IPS-15b (cell line): ENCODE results near the gene GDNF.

ENCODE experiments used
- H3K27me3 ChIP-seq: one replicate; pipeline ENCODE4 v1.6.1; 2013; ENCODE audit warnings: low read length; ENCODE audit not compliant: control insufficient read depth, insufficient read depth
- H3K36me3 ChIP-seq: one replicate; pipeline ENCODE4 v1.6.1; 2013; ENCODE audit warnings: low read length; ENCODE audit not compliant: control insufficient read depth, insufficient read depth
- H3K4me1 ChIP-seq: one replicate; pipeline ENCODE4 v1.6.1; 2013; ENCODE audit warnings: mild to moderate bottlenecking, low read length; ENCODE audit not compliant: control insufficient read depth, insufficient read depth
- H3K4me3 ChIP-seq: one replicate; pipeline ENCODE4 v1.5.1; 2013; ENCODE audit warnings: low read depth, low read length
- H3K9ac ChIP-seq: one replicate; pipeline ENCODE4 v1.6.1; 2013; ENCODE audit warnings: low read depth, mild to moderate bottlenecking, low read length
- H3K9me3 ChIP-seq: one replicate; pipeline ENCODE4 v1.6.1; 2013; ENCODE audit warnings: mild to moderate bottlenecking, low read length; ENCODE audit not compliant: control insufficient read depth, insufficient read depth

Gene GDNF

GRCh38 chr5:37772255-37772654 lies 67.6 kb downstream of the GDNF start:
- Histone ChIP-seq H3K4me3 (no peak overlapping the region), H3K27me3 (no peaks in the 10 kb centered on the region), H3K4me1 (no peaks in the 10 kb centered on the region), H3K9ac (no peak overlapping the region), H3K36me3 (peaks cover 2% of the 10 kb centered on the region), H3K9me3 (no peaks in the 10 kb centered on the region)

GRCh38 chr5:37771731-37772130 lies 68.1 kb downstream of the GDNF start:
- H3K9me3 ChIP-seq: no peaks in the 10 kb centered on the region
- H3K4me3 ChIP-seq: no peak overlapping the region
- peaks cover 2% of the 10 kb centered on the region for H3K36me3 ChIP-seq
- H3K27me3 ChIP-seq: no peaks in the 10 kb centered on the region
- no peak overlapping the region for H3K9ac ChIP-seq
- H3K4me1 ChIP-seq: no peaks in the 10 kb centered on the region

GRCh38 chr5:37771203-37771611 lies 68.6 kb downstream of the GDNF start:
- H3K36me3 ChIP-seq: peaks cover 2% of the 10 kb centered on the region
- no peaks in the 10 kb centered on the region for H3K9me3 ChIP-seq
- no peaks in the 10 kb centered on the region for H3K4me1 ChIP-seq
- no peak overlapping the region for H3K4me3 ChIP-seq
- H3K9ac ChIP-seq: no peak overlapping the region
- no peaks in the 10 kb centered on the region for H3K27me3 ChIP-seq

- Histone ChIP-seq H3K4me1 (no peaks in the 10 kb centered on the region), H3K9ac (no peak overlapping the region), H3K4me3 (no peak overlapping the region), H3K9me3 (no peaks in the 10 kb centered on the region), H3K27me3 (no peaks in the 10 kb centered on the region), H3K36me3 (peaks cover 2% of the 10 kb centered on the region)
Observed at GRCh38 chr5:37770786-37771185, 69.1 kb downstream of the GDNF start.

GRCh38 chr5:37769840-37770239 lies 70.0 kb downstream of the GDNF start:
- Histone ChIP-seq H3K9ac (no peak overlapping the region), H3K9me3 (no peaks in the 10 kb centered on the region), H3K4me3 (no peak overlapping the region), H3K4me1 (no peaks in the 10 kb centered on the region), H3K27me3 (no peaks in the 10 kb centered on the region), H3K36me3 (no peaks in the 10 kb centered on the region)

GRCh38 chr5:37769108-37769507 lies 70.7 kb downstream of the GDNF start:
- Histone ChIP-seq H3K9me3 (no peaks in the 10 kb centered on the region), H3K36me3 (no peaks in the 10 kb centered on the region), H3K9ac (no peak overlapping the region), H3K4me1 (no peaks in the 10 kb centered on the region), H3K27me3 (no peaks in the 10 kb centered on the region), H3K4me3 (no peak overlapping the region)

GRCh38 chr5:37768371-37768770 lies 71.5 kb downstream of the GDNF start:
- Histone ChIP-seq H3K27me3 (no peaks in the 10 kb centered on the region), H3K4me1 (no peaks in the 10 kb centered on the region), H3K36me3 (no peaks in the 10 kb centered on the region), H3K9me3 (no peaks in the 10 kb centered on the region), H3K9ac (no peak overlapping the region), H3K4me3 (no peak overlapping the region)

- Histone ChIP-seq H3K9ac (no peak overlapping the region), H3K36me3 (no peaks in the 10 kb centered on the region), H3K27me3 (no peaks in the 10 kb centered on the region), H3K9me3 (no peaks in the 10 kb centered on the region), H3K4me1 (no peaks in the 10 kb centered on the region), H3K4me3 (no peak overlapping the region)
Observed at GRCh38 chr5:37767961-37768360, 71.9 kb downstream of the GDNF start.

GRCh38 chr5:37767251-37767650 lies 72.6 kb downstream of the GDNF start:
- Histone ChIP-seq H3K27me3 (no peaks in the 10 kb centered on the region), H3K4me3 (no peak overlapping the region), H3K9ac (no peak overlapping the region)

More at GRCh38 chr5:37767251-37767650, 72.6 kb downstream of the GDNF start:
- no peaks in the 10 kb centered on the region for H3K36me3 ChIP-seq
- H3K9me3 ChIP-seq: no peaks in the 10 kb centered on the region
- no peaks in the 10 kb centered on the region for H3K4me1 ChIP-seq
